ENCODE results near the gene NR6A1. TPM values are rescaled to one million over a fixed set of nuclear protein-coding genes. Genes with fewer than 3 reads are reported as not detected.

The NR6A1 gene
- total RNA-seq, 1 donor from 2014 or later, result 0.56 TPM

DNA sequence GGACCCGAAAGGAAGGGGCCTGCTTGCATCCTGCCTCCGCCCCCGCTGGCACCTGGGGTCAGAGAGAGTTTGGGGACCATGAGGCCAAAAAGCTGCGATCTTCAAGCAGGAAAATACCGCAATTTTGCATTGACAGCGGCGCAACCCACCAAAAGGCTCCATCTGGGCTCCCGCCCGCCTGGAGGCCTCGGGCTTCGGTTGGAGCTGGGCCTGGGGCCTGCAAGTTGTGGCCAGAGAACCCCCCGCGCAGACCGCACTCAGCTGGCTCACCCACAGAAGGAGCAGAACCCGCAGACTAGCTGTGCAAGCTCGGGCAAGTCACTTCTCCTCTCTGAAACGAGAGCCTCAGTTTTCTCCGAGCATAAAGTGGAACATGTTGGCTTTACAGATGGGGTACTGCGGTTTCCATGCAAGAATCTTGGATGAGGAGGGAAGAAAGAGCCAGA is 265.2 kb downstream of the NR6A1 start:
- DNase-seq (ENCODE audit: extremely low spot score, unreplicated experiment), result no peak
- peaks cover 28% of the 10 kb centered on the region for H3K27me3 Mint-ChIP-seq (ENCODE audit: unreplicated experiment)
- peaks cover 2% of the 10 kb centered on the region for H3K36me3 Mint-ChIP-seq (ENCODE audit: unreplicated experiment)
- no peak overlapping the region for H3K27ac Mint-ChIP-seq (ENCODE audit: unreplicated experiment)
- H3K9me3 Mint-ChIP-seq (ENCODE audit: unreplicated experiment), result no peaks in the 10 kb centered on the region
- TF ChIP-seq, protein P1, sequence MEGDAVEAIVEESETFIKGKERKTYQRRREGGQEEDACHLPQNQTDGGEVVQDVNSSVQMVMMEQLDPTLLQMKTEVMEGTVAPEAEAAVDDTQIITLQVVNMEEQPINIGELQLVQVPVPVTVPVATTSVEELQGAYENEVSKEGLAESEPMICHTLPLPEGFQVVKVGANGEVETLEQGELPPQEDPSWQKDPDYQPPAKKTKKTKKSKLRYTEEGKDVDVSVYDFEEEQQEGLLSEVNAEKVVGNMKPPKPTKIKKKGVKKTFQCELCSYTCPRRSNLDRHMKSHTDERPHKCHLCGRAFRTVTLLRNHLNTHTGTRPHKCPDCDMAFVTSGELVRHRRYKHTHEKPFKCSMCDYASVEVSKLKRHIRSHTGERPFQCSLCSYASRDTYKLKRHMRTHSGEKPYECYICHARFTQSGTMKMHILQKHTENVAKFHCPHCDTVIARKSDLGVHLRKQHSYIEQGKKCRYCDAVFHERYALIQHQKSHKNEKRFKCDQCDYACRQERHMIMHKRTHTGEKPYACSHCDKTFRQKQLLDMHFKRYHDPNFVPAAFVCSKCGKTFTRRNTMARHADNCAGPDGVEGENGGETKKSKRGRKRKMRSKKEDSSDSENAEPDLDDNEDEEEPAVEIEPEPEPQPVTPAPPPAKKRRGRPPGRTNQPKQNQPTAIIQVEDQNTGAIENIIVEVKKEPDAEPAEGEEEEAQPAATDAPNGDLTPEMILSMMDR (IDR thresholded peaks at IDR 0.05), result no peak
- no peak overlapping the region for H3K4me3 Mint-ChIP-seq (ENCODE audit: unreplicated experiment)
- peaks cover 5% of the 10 kb centered on the region for H3K4me1 Mint-ChIP-seq (ENCODE audit: unreplicated experiment)

DNA sequence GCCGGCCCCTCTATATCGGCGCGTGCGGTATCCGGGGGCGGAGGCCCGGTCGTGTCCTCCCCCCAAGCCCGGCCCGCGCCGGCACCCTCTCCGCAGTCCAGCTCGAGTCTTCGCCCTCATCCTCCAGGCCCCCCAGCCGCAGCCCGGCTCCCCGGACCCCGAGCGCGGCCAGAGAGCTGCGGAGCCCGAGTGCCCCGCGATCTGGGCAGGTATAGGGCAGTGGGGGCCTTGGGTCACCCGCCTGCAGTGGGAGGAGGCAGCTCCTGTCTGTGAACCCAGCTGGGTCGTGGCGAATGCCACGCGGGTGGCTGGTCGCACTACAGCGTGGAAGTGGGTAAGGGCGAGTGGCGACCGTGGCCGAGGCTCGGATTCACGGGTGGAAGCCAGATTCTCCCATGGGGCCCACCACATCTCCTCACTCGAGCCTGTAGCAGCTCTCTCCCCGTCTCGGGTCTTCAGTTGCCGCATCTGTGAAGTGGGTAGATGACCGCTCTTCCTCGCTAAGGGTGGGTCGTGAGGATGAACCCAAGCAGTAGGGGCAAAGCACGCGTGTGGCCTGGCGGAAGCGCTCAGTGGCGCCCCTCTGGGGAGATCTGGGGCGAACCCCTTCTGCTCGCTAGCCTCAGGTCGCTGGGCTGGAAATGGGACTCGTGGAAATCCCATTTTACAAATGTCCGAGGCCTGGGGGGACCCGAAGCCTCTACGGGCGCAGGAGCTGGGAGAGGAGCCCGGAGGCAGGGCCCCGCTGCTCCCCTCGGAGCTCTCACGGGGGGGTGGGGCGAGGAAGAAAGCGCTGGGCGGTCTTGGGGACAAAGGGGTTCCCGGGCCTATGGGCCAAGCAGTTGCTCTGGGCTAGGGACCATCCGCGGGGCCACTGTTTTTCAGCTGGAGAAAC is 265.9 kb downstream of the NR6A1 start:
- TF ChIP-seq, protein P1 (IDR thresholded peaks at IDR 0.05), result no peak
- H3K27ac Mint-ChIP-seq (ENCODE audit: unreplicated experiment), result no peak overlapping the region
- no peak for DNase-seq (ENCODE audit: extremely low spot score, unreplicated experiment)
- peak overlapping the region; percentile 29 for H3K4me3 Mint-ChIP-seq (ENCODE audit: unreplicated experiment)
- H3K9me3 Mint-ChIP-seq (ENCODE audit: unreplicated experiment), result no peaks in the 10 kb centered on the region
- peaks cover 2% of the 10 kb centered on the region for H3K36me3 Mint-ChIP-seq (ENCODE audit: unreplicated experiment)
- peaks cover 32% of the 10 kb centered on the region for H3K27me3 Mint-ChIP-seq (ENCODE audit: unreplicated experiment)
- H3K4me1 Mint-ChIP-seq (ENCODE audit: unreplicated experiment), result peaks cover 5% of the 10 kb centered on the region

DNA sequence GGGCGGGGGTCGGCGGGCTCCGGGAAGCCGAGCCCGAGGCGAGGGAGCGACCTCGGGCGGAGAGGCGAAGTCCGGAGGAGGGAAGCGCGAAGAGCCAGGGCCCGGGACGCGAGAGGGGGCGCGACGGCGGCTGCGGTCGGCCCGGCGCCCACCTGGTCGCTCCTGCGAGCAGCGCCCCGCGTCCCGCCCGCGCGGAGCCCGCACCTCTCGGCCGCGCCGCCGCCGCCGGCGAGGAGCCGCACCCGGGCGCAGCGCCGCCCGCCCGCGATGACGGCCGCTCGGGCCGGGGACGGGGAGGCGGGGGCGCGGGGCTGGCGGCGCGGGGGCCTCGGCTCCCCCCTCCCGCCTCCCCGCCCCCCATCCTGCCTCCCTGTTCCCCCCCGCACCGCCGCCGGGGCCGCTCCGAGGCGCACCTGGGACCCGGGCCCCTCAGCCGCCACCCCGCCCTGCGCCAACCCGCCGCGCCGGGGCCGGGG is 266.5 kb downstream of the NR6A1 start:
- Mint-ChIP-seq H3K9me3 (ENCODE audit: unreplicated experiment) (no peaks in the 10 kb centered on the region), H3K27me3 (ENCODE audit: unreplicated experiment) (peaks cover 36% of the 10 kb centered on the region), H3K36me3 (ENCODE audit: unreplicated experiment) (peaks cover 2% of the 10 kb centered on the region), H3K27ac (ENCODE audit: unreplicated experiment) (no peak overlapping the region), H3K4me1 (ENCODE audit: unreplicated experiment) (peaks cover 5% of the 10 kb centered on the region), H3K4me3 (ENCODE audit: unreplicated experiment) (no peak overlapping the region)
- TF ChIP-seq, protein P1 (IDR thresholded peaks at IDR 0.05), result no peak
- DNase-seq (ENCODE audit: extremely low spot score, unreplicated experiment), result no peak

DNA sequence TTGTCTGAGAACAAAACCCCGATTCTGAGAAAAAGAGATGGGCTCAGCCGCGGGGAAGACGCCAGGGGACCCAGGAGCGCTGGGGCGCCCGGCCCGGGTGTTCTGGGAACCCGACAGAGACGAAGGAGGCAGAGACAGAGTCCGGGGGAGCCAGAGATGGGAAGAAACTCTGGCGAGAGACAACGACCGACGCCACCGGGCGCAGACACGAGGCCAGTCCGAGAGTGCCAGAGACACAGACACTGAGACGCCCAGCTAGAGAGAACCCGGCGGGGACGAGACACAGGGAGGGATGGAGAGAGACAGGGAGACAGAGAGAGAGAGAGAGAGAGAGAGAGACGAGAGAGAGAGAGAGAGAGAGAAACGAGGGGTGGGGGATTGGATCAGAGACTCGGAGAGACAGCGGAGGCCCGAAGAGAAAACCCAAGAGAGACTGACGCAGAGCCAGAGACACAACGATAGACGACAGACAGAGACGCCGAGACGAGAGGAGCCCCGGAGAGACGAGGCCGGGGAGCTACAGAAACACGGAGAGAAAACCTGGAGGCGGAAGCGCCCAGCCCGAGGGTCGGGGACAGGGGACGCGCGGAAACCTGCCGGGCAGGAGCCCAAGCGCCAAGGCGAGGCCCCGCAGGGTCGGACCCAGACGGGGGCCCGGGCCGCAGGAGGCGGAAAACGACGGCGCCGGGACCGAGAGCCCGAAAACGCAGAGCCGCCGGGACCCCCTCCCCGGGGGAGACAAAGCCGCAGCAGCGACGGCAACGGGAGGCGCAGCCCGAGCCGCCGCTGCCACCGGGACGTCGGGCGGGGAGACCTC is 267.2 kb downstream of the NR6A1 start:
- H3K27ac Mint-ChIP-seq (ENCODE audit: unreplicated experiment), result no peak overlapping the region
- no peak for DNase-seq (ENCODE audit: extremely low spot score, unreplicated experiment)
- peaks cover 38% of the 10 kb centered on the region for H3K27me3 Mint-ChIP-seq (ENCODE audit: unreplicated experiment)
- TF ChIP-seq, protein P1 (IDR thresholded peaks at IDR 0.05), result no peak
- peaks cover 5% of the 10 kb centered on the region for H3K4me1 Mint-ChIP-seq (ENCODE audit: unreplicated experiment)
- H3K9me3 Mint-ChIP-seq (ENCODE audit: unreplicated experiment), result no peaks in the 10 kb centered on the region
- H3K36me3 Mint-ChIP-seq (ENCODE audit: unreplicated experiment), result peaks cover 2% of the 10 kb centered on the region
- H3K4me3 Mint-ChIP-seq (ENCODE audit: unreplicated experiment), result peak overlapping the region; percentile 74
